OCI-LY7 (cell line): ENCODE measurements around the gene FAM83B.

Source experiments
- EZH2phosphoT487 ChIP-seq: fragments of 200-600 bp; sonication (generic); IDR thresholded peaks from 2 replicates; pipeline ENCODE4 v1.6.1; 2018; ENCODE audit warnings: low read depth, borderline replicate concordance, mild to moderate bottlenecking, mixed run types, antibody characterized with exemption, low read length, moderate library complexity, mixed read lengths
- TF ChIP-seq, protein P1 (sequence below): fragments of 200-600 bp; sonication (generic); conservative IDR thresholded peaks from 2 replicates; pipeline ENCODE4 v1.5.1; 2014; ENCODE audit warnings: mild to moderate bottlenecking, antibody characterized with exemption, low read length, moderate library complexity, mixed read lengths

DNA sequence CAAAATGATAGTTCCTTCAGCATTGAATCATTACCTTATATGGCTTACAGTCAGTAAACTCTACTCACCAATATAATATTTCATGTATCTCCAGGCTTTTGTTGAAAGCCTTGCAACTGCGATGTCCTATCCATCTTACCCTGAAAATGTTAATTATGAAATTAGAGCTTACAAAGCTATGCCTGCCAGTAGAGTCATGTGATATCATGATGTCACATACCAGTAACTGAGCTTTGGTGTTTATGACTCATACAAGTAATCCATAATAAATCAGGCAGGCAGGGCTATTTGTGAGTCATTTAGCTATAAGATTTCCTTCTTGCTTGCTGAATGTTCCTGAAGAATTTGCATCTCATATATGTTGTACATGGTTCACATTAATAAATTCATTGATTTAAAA is 44.9 kb upstream of the FAM83B start:
- TF ChIP-seq, protein P1, sequence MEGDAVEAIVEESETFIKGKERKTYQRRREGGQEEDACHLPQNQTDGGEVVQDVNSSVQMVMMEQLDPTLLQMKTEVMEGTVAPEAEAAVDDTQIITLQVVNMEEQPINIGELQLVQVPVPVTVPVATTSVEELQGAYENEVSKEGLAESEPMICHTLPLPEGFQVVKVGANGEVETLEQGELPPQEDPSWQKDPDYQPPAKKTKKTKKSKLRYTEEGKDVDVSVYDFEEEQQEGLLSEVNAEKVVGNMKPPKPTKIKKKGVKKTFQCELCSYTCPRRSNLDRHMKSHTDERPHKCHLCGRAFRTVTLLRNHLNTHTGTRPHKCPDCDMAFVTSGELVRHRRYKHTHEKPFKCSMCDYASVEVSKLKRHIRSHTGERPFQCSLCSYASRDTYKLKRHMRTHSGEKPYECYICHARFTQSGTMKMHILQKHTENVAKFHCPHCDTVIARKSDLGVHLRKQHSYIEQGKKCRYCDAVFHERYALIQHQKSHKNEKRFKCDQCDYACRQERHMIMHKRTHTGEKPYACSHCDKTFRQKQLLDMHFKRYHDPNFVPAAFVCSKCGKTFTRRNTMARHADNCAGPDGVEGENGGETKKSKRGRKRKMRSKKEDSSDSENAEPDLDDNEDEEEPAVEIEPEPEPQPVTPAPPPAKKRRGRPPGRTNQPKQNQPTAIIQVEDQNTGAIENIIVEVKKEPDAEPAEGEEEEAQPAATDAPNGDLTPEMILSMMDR, result no peak
- TF ChIP-seq EZH2phosphoT487, result no peak
